Effector memory CD8-positive, alpha-beta T cell (primary cell): ENCODE results near the gene ARID4A.
A peak's percentile ranks its signal among the peaks of the same experiment; 100 is the strongest.
"Not testable (repeated sequence)": the region's sequence is repeated elsewhere in the genome, so short reads cannot be mapped to it uniquely, and the experiment has no call there.

ENCODE experiments used
- ATAC-seq: fragments of 150-1000 bp; cut with Tn5 transposase; replicated peaks from 2 replicates; pipeline ENCODE4 v1.10.0; 2021; ENCODE audit warnings: mild to moderate bottlenecking, moderate library complexity
- DNase-seq, 3 experiments: peaks; one replicate each; pipeline ENCODE4 v3.0.0; 2021
- H3K27ac Mint-ChIP-seq, 2 donors: one replicate each; pipeline ENCODE4 v1.8.0; 2022; ENCODE audit warnings: mild to moderate bottlenecking in 2 of 2, mixed read lengths in 2 of 2, moderate library complexity in 2 of 2
- H3K27me3 Mint-ChIP-seq, 2 donors: one replicate each; pipeline ENCODE4 v1.8.0; 2022; ENCODE audit warnings: mixed read lengths in 2 of 2
- H3K36me3 Mint-ChIP-seq: one replicate; pipeline ENCODE4 v1.8.0; 2022; ENCODE audit warnings: mild to moderate bottlenecking, moderate library complexity, mixed read lengths; ENCODE audit not compliant: insufficient read depth
- H3K4me1 Mint-ChIP-seq, 2 donors: one replicate each; pipeline ENCODE4 v1.8.0; 2022; ENCODE audit warnings: low read depth in 2 of 2, mixed read lengths in 2 of 2
- H3K4me3 Mint-ChIP-seq, 2 donors: one replicate each; pipeline ENCODE4 v1.8.0; 2022; ENCODE audit warnings: mild to moderate bottlenecking in 2 of 2, mixed read lengths in 2 of 2, moderate library complexity in 2 of 2
- H3K9me3 Mint-ChIP-seq, 2 donors: one replicate each; pipeline ENCODE4 v1.8.0; 2022; ENCODE audit warnings: mixed read lengths in 2 of 2

The ARID4A gene

GRCh38 chr14:58354808-58355207 lies 56.5 kb downstream of the ARID4A start:
- Mint-ChIP-seq H3K4me1 (peaks cover 10 to 23% of the 10 kb centered on the region in 2 donors), H3K27me3 (no peaks in the 10 kb centered on the region), H3K27ac (peak overlapping the region; percentile 81 to 86), H3K4me3 (no peak overlapping the region), H3K36me3 (peaks cover 60% of the 10 kb centered on the region), H3K9me3 (no peaks in the 10 kb centered on the region)
- ATAC-seq (no peak), DNase-seq (no peak)

- no peak overlapping the region for H3K27ac Mint-ChIP-seq
- H3K4me3 Mint-ChIP-seq = no peak overlapping the region
- H3K9me3 Mint-ChIP-seq = no peaks in the 10 kb centered on the region
- no peak for DNase-seq
- H3K27me3 Mint-ChIP-seq = no peaks in the 10 kb centered on the region
- H3K4me1 Mint-ChIP-seq = peaks cover 10 to 23% of the 10 kb centered on the region in 2 donors
- H3K36me3 Mint-ChIP-seq = peaks cover 63% of the 10 kb centered on the region
- no peak for ATAC-seq
Measured at GRCh38 chr14:58356268-58356667, 57.9 kb downstream of the ARID4A start.

GRCh38 chr14:58362272-58362671 lies 63.9 kb downstream of the ARID4A start:
- H3K27ac Mint-ChIP-seq, H3K4me1 Mint-ChIP-seq, DNase-seq, H3K27me3 Mint-ChIP-seq, H3K9me3 Mint-ChIP-seq, H3K4me3 Mint-ChIP-seq, ATAC-seq: not testable (repeated sequence)
- peaks cover 65% of the 10 kb centered on the region for H3K36me3 Mint-ChIP-seq

- Mint-ChIP-seq H3K4me1 (no peaks in the 10 kb centered on the region), H3K27ac (no peak overlapping the region), H3K9me3 (no peaks in the 10 kb centered on the region), H3K27me3 (no peaks in the 10 kb centered on the region), H3K4me3 (no peak overlapping the region), H3K36me3 (peaks cover 71% of the 10 kb centered on the region)
- no peak for DNase-seq
- ATAC-seq = peak; percentile 60
Measured at GRCh38 chr14:58362798-58363412, 64.5 kb downstream of the ARID4A start.

GRCh38 chr14:58364316-58364715 lies 66.0 kb downstream of the ARID4A start:
- no peak overlapping the region for H3K27ac Mint-ChIP-seq
- ATAC-seq = no peak

GRCh38 chr14:58367296-58367695 lies 68.9 kb downstream of the ARID4A start:
- Mint-ChIP-seq H3K4me1 (no peaks in the 10 kb centered on the region), H3K9me3 (no peaks in the 10 kb centered on the region), H3K36me3 (peaks cover 68% of the 10 kb centered on the region), H3K27ac (no peak overlapping the region), H3K27me3 (no peaks in the 10 kb centered on the region), H3K4me3 (no peak overlapping the region)
- ATAC-seq = no peak
- no peak for DNase-seq

More at GRCh38 chr14:58364316-58364715, 66.0 kb downstream of the ARID4A start:
- DNase-seq = no peak
- Mint-ChIP-seq H3K27me3 (no peaks in the 10 kb centered on the region), H3K9me3 (no peaks in the 10 kb centered on the region), H3K4me3 (no peak overlapping the region), H3K4me1 (no peaks in the 10 kb centered on the region), H3K36me3 (peaks cover 79% of the 10 kb centered on the region)

GRCh38 chr14:58368956-58369355 lies 70.6 kb downstream of the ARID4A start:
- Mint-ChIP-seq H3K27me3 (no peaks in the 10 kb centered on the region), H3K4me3 (no peak overlapping the region), H3K36me3 (peaks cover 67% of the 10 kb centered on the region), H3K9me3 (no peaks in the 10 kb centered on the region), H3K4me1 (no peaks in the 10 kb centered on the region), H3K27ac (peak overlapping the region; percentile 3 to 65)
- ATAC-seq (no peak), DNase-seq (no peak)

GRCh38 chr14:58376791-58377190 lies 78.4 kb downstream of the ARID4A start:
- no peak overlapping the region for H3K27ac Mint-ChIP-seq
- no peaks in the 10 kb centered on the region for H3K9me3 Mint-ChIP-seq
- peaks cover 26% of the 10 kb centered on the region for H3K36me3 Mint-ChIP-seq

GRCh38 chr14:58390830-58391229 lies 92.5 kb downstream of the ARID4A start:
- Mint-ChIP-seq H3K36me3 (peaks cover 4% of the 10 kb centered on the region), H3K27me3 (no peaks in the 10 kb centered on the region), H3K4me3 (no peak overlapping the region), H3K4me1 (peaks cover 0 to 2% of the 10 kb centered on the region in 2 donors), H3K27ac (peak overlapping the region in 1 of 2 donors; percentile 41), H3K9me3 (no peaks in the 10 kb centered on the region)
- no peak for ATAC-seq
- DNase-seq = no peak

More at GRCh38 chr14:58376791-58377190, 78.4 kb downstream of the ARID4A start:
- ATAC-seq = no peak
- peaks cover 0 to 5% of the 10 kb centered on the region in 2 donors for H3K4me1 Mint-ChIP-seq
- no peak overlapping the region for H3K4me3 Mint-ChIP-seq
- no peak for DNase-seq
- no peaks in the 10 kb centered on the region for H3K27me3 Mint-ChIP-seq

GRCh38 chr14:58395562-58395811 lies 97.1 kb downstream of the ARID4A start:
- Mint-ChIP-seq H3K4me1 (peaks cover 3 to 4% of the 10 kb centered on the region in 2 donors), H3K27ac (peak overlapping the region; percentile 84 to 88)

GRCh38 chr14:58395812-58396788 lies 97.7 kb downstream of the ARID4A start, which contains the start of gene TOMM20L:
Gene TOMM20L (plus strand): TSS chr14:58395930. CDS start chr14:58395958, 28 bp downstream.
- Mint-ChIP-seq H3K27ac (peak within 1 kb of the TSS; percentile 88 to 89), H3K36me3 (no peaks in the 10 kb centered on the region), H3K4me1 (peaks cover 3 to 4% of the 10 kb centered on the region in 2 donors), H3K4me3 (peak within 1 kb of the TSS; percentile 80 to 82), H3K9me3 (no peaks in the 10 kb centered on the region), H3K27me3 (no peaks in the 10 kb centered on the region)
- DNase-seq (peak; percentile 63 to 77 (median 69)), ATAC-seq (peak; percentile 88)

More at GRCh38 chr14:58395562-58395811, 97.1 kb downstream of the ARID4A start:
- no peaks in the 10 kb centered on the region for H3K27me3 Mint-ChIP-seq
- H3K9me3 Mint-ChIP-seq = no peaks in the 10 kb centered on the region
- peak overlapping the region; percentile 80 to 82 for H3K4me3 Mint-ChIP-seq
- ATAC-seq (no peak), DNase-seq (no peak)
- no peaks in the 10 kb centered on the region for H3K36me3 Mint-ChIP-seq

GRCh38 chr14:58397156-58397555 lies 98.8 kb downstream of the ARID4A start:
- Mint-ChIP-seq H3K4me3 (peak overlapping the region; percentile 80 to 82), H3K36me3 (no peaks in the 10 kb centered on the region), H3K27me3 (no peaks in the 10 kb centered on the region), H3K4me1 (peaks cover 3 to 4% of the 10 kb centered on the region in 2 donors), H3K27ac (no peak overlapping the region), H3K9me3 (no peaks in the 10 kb centered on the region)
- ATAC-seq (no peak), DNase-seq (no peak)

GRCh38 chr14:58398495-58398894 lies 100.1 kb downstream of the ARID4A start:
- Mint-ChIP-seq H3K4me1 (peaks cover 3 to 4% of the 10 kb centered on the region in 2 donors), H3K27me3 (no peaks in the 10 kb centered on the region), H3K27ac (no peak overlapping the region), H3K36me3 (no peaks in the 10 kb centered on the region), H3K9me3 (no peaks in the 10 kb centered on the region), H3K4me3 (no peak overlapping the region)
- DNase-seq (no peak), ATAC-seq (no peak)

- Mint-ChIP-seq H3K27ac (no peak overlapping the region), H3K4me1 (peaks cover 3 to 4% of the 10 kb centered on the region in 2 donors), H3K9me3 (no peaks in the 10 kb centered on the region), H3K36me3 (no peaks in the 10 kb centered on the region), H3K4me3 (no peak overlapping the region), H3K27me3 (no peaks in the 10 kb centered on the region)
- no peak for ATAC-seq
- DNase-seq = no peak
Measured at GRCh38 chr14:58398895-58399294, 100.5 kb downstream of the ARID4A start.
